Measurements from ENCODE around the gene CDC34.

CDC34 gene

GRCh38 chr19:536881-537404 is 5.4 kb downstream of the CDC34 start:
- H3K4me1 ChIP-seq (ENCODE audit: control insufficient read depth, insufficient read depth, low read length, unreplicated experiment), result peaks cover 8% of the 10 kb centered on the region
- H3K36me3 ChIP-seq (ENCODE audit: insufficient read depth, low read length), result no peaks in the 10 kb centered on the region
- peaks cover 32% of the 10 kb centered on the region for H3K79me2 ChIP-seq (ENCODE audit: control insufficient read depth, insufficient read depth, low read length, unreplicated experiment)

GRCh38 chr19:538641-539428 is 7.3 kb downstream of the CDC34 start:
- H3K79me2 ChIP-seq (ENCODE audit: control insufficient read depth, insufficient read depth, low read length, unreplicated experiment), result peaks cover 14% of the 10 kb centered on the region

More at GRCh38 chr19:536881-537404, 5.4 kb downstream of the CDC34 start:
- no peak overlapping the region for H3K27ac ChIP-seq (ENCODE audit: low read depth, low read length)
- no peak overlapping the region for H2AFZ ChIP-seq (ENCODE audit: low read length, unreplicated experiment)
- no peak overlapping the region for H3K4me3 ChIP-seq (ENCODE audit: low read depth, low read length)
- H3K27me3 ChIP-seq (ENCODE audit: insufficient read depth, low read length), result no peaks in the 10 kb centered on the region

GRCh38 chr19:539429-540030 is 8.0 kb downstream of the CDC34 start:
- Histone ChIP-seq H3K4me1 (ENCODE audit: control insufficient read depth, insufficient read depth, low read length, unreplicated experiment) (no peaks in the 10 kb centered on the region), H3K79me2 (ENCODE audit: control insufficient read depth, insufficient read depth, low read length, unreplicated experiment) (peaks cover 8% of the 10 kb centered on the region)

More at GRCh38 chr19:538641-539428, 7.3 kb downstream of the CDC34 start:
- Histone ChIP-seq H3K4me1 (ENCODE audit: control insufficient read depth, insufficient read depth, low read length, unreplicated experiment) (peaks cover 4% of the 10 kb centered on the region), H2AFZ (ENCODE audit: low read length, unreplicated experiment) (no peak overlapping the region), H3K27ac (ENCODE audit: low read depth, low read length) (no peak overlapping the region), H3K4me3 (ENCODE audit: low read depth, low read length) (no peak overlapping the region), H3K27me3 (ENCODE audit: insufficient read depth, low read length) (no peaks in the 10 kb centered on the region), H3K36me3 (ENCODE audit: insufficient read depth, low read length) (no peaks in the 10 kb centered on the region)

GRCh38 chr19:540867-541637 is 9.5 kb downstream of the CDC34 start:
- H3K4me1 ChIP-seq (ENCODE audit: control insufficient read depth, insufficient read depth, low read length, unreplicated experiment), result no peaks in the 10 kb centered on the region
- H3K27me3 ChIP-seq (ENCODE audit: insufficient read depth, low read length), result no peaks in the 10 kb centered on the region
- H3K4me3 ChIP-seq (ENCODE audit: low read depth, low read length), result no peak overlapping the region
- H3K79me2 ChIP-seq (ENCODE audit: control insufficient read depth, insufficient read depth, low read length, unreplicated experiment), result no peaks in the 10 kb centered on the region
- H3K36me3 ChIP-seq (ENCODE audit: insufficient read depth, low read length), result no peaks in the 10 kb centered on the region
- H3K27ac ChIP-seq (ENCODE audit: low read depth, low read length), result no peak overlapping the region
- no peak overlapping the region for H2AFZ ChIP-seq (ENCODE audit: low read length, unreplicated experiment)

More at GRCh38 chr19:539429-540030, 8.0 kb downstream of the CDC34 start:
- no peak overlapping the region for H2AFZ ChIP-seq (ENCODE audit: low read length, unreplicated experiment)
- no peak overlapping the region for H3K27ac ChIP-seq (ENCODE audit: low read depth, low read length)
- H3K27me3 ChIP-seq (ENCODE audit: insufficient read depth, low read length), result no peaks in the 10 kb centered on the region
- H3K4me3 ChIP-seq (ENCODE audit: low read depth, low read length), result no peak overlapping the region
- no peaks in the 10 kb centered on the region for H3K36me3 ChIP-seq (ENCODE audit: insufficient read depth, low read length)

- Histone ChIP-seq H2AFZ (ENCODE audit: low read length, unreplicated experiment) (no peak overlapping the region), H3K36me3 (ENCODE audit: insufficient read depth, low read length) (no peaks in the 10 kb centered on the region), H3K4me1 (ENCODE audit: control insufficient read depth, insufficient read depth, low read length, unreplicated experiment) (no peaks in the 10 kb centered on the region), H3K4me3 (ENCODE audit: low read depth, low read length) (no peak overlapping the region), H3K27me3 (ENCODE audit: insufficient read depth, low read length) (no peaks in the 10 kb centered on the region), H3K79me2 (ENCODE audit: control insufficient read depth, insufficient read depth, low read length, unreplicated experiment) (no peaks in the 10 kb centered on the region), H3K27ac (ENCODE audit: low read depth, low read length) (no peak overlapping the region)
Measured at GRCh38 chr19:541699-542098, 10.1 kb downstream of the CDC34 start.

GRCh38 chr19:542173-542866 is 10.8 kb downstream of the CDC34 start:
- Histone ChIP-seq H3K27me3 (ENCODE audit: insufficient read depth, low read length) (no peaks in the 10 kb centered on the region), H3K27ac (ENCODE audit: low read depth, low read length) (no peak overlapping the region), H2AFZ (ENCODE audit: low read length, unreplicated experiment) (no peak overlapping the region), H3K79me2 (ENCODE audit: control insufficient read depth, insufficient read depth, low read length, unreplicated experiment) (no peaks in the 10 kb centered on the region), H3K4me3 (ENCODE audit: low read depth, low read length) (no peak overlapping the region), H3K36me3 (ENCODE audit: insufficient read depth, low read length) (no peaks in the 10 kb centered on the region), H3K4me1 (ENCODE audit: control insufficient read depth, insufficient read depth, low read length, unreplicated experiment) (no peaks in the 10 kb centered on the region)

- Histone ChIP-seq H3K36me3 (ENCODE audit: insufficient read depth, low read length) (no peaks in the 10 kb centered on the region), H2AFZ (ENCODE audit: low read length, unreplicated experiment) (no peak within 1 kb of the TSS), H3K27ac (ENCODE audit: low read depth, low read length) (no peak within 1 kb of the TSS), H3K4me1 (ENCODE audit: control insufficient read depth, insufficient read depth, low read length, unreplicated experiment) (no peaks in the 10 kb centered on the region), H3K4me3 (ENCODE audit: low read depth, low read length) (no peak within 1 kb of the TSS), H3K79me2 (ENCODE audit: control insufficient read depth, insufficient read depth, low read length, unreplicated experiment) (no peaks in the 10 kb centered on the region), H3K27me3 (ENCODE audit: insufficient read depth, low read length) (no peaks in the 10 kb centered on the region)
Measured at GRCh38 chr19:543910-544608, 12.5 kb downstream of the CDC34 start, which contains the start of gene GZMM. Gene GZMM (plus strand): TSS chr19:544053. CDS start chr19:544072, 19 bp downstream.

- no peaks in the 10 kb centered on the region for H3K36me3 ChIP-seq (ENCODE audit: insufficient read depth, low read length)
- H3K79me2 ChIP-seq (ENCODE audit: control insufficient read depth, insufficient read depth, low read length, unreplicated experiment), result no peaks in the 10 kb centered on the region
- no peak overlapping the region for H3K27ac ChIP-seq (ENCODE audit: low read depth, low read length)
- H3K4me1 ChIP-seq (ENCODE audit: control insufficient read depth, insufficient read depth, low read length, unreplicated experiment), result no peaks in the 10 kb centered on the region
- H3K4me3 ChIP-seq (ENCODE audit: low read depth, low read length), result no peak overlapping the region
- H2AFZ ChIP-seq (ENCODE audit: low read length, unreplicated experiment), result no peak overlapping the region
- H3K27me3 ChIP-seq (ENCODE audit: insufficient read depth, low read length), result no peaks in the 10 kb centered on the region
Measured at GRCh38 chr19:547117-547516, 15.6 kb downstream of the CDC34 start.

- no peaks in the 10 kb centered on the region for H3K27me3 ChIP-seq (ENCODE audit: insufficient read depth, low read length)
- H3K36me3 ChIP-seq (ENCODE audit: insufficient read depth, low read length), result no peaks in the 10 kb centered on the region
- H3K4me1 ChIP-seq (ENCODE audit: control insufficient read depth, insufficient read depth, low read length, unreplicated experiment), result no peaks in the 10 kb centered on the region
- no peak overlapping the region for H3K27ac ChIP-seq (ENCODE audit: low read depth, low read length)
- H2AFZ ChIP-seq (ENCODE audit: low read length, unreplicated experiment), result no peak overlapping the region
- no peaks in the 10 kb centered on the region for H3K79me2 ChIP-seq (ENCODE audit: control insufficient read depth, insufficient read depth, low read length, unreplicated experiment)
- H3K4me3 ChIP-seq (ENCODE audit: low read depth, low read length), result no peak overlapping the region
Measured at GRCh38 chr19:547836-548720, 16.5 kb downstream of the CDC34 start.

Data from ACC112 (cell line).